ENCODE results near the gene PDE6D.
"Not testable (repeated sequence)": the region's sequence is repeated elsewhere in the genome, so short reads cannot be mapped to it uniquely, and the experiment has no call there.

Gene PDE6D

DNA sequence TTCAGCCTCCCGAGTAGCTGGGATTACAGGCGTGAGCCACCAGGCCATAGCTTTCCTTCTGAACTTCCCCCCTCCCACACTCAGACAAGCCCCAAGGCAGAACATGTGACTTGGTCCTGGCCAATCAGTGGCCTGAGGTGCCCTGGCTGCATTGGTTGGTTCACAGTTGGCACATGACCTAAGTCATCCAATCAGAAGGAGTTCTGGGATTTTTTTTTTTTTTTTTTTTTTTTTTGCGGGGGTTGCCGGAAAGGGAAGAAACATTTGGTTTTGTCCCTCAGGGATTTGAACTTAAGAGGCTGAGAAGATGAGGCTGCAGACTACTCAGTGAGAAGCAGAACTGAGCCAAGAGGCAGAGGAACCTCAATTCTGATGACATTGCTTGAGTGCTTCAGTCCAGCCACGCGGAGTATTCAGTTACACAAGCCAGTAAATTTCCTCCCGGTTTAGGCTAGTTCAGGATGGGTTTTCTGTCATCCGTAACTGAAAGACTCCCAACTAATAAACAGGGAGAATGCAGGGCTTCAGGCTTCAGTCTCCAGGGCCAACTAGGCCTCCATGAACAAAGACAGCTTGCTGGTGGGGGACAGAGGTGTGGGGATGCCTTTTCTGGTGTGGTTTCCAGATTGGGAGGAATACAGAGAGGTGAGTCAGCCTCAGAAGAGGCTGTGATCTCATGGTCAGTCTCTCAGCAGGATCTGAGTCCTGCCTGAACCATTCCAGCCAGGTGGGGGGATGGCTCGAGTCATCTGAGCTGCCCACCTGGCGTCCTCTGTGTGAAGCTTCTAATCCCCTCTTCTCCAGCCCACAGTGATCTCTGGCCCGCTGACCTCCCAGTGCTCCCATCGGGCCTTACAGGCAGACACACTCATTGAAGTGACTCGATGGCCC lies 63.6 kb downstream of the PDE6D start:
- H3K4me1 ChIP-seq (ENCODE audit: control insufficient read depth, insufficient read depth, low read length), result no peaks in the 10 kb centered on the region
- H3K36me3 ChIP-seq (ENCODE audit: control insufficient read depth, insufficient read depth, low read length), result peaks cover 4% of the 10 kb centered on the region
- no peak for DNase-seq (ENCODE audit: low read depth, low spot score)
- H3K9me3 ChIP-seq (ENCODE audit: control insufficient read depth, insufficient read depth, low read length), result no peaks in the 10 kb centered on the region
- no peaks in the 10 kb centered on the region for H3K27me3 ChIP-seq (ENCODE audit: control insufficient read depth, insufficient read depth, low read length)
- H3K4me3 ChIP-seq (ENCODE audit: low read length), result no peak overlapping the region
- WGBS (ENCODE audit: insufficient coverage, insufficient read length), result no CpG with 5 or more reads among the region's 13 CpGs
- no peak overlapping the region for H3K27ac ChIP-seq (ENCODE audit: low read length)

DNA sequence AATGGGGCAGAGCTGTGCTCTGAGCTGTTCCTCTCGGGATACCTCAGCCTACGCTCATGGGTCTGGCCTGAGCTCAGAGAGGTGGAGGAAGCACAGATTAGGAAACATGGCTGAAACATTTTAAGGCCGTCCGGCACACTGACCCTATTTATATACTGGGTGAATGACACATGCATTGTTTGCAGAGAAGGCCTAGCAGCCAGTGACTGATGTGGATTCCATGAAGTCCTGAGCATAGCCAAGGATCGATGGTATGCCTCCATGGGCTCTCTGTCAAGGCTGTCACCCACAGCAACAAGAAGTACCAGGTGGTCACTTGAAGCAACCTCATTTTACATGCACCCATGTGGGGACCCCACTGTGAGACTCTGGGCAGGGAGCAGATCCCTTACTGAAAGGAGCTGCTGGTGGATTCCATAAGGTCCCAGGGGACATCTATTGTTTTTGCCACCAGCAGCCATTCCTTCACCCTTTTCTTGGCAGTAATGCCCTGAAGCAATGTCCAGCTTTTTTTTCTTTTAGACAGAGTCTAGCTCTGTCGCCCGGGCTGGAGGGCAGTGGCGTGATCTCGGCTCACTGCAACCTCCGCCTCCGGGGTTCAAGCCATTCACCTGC lies 64.3 kb downstream of the PDE6D start:
- no peak overlapping the region for H3K27ac ChIP-seq (ENCODE audit: low read length)

DNA sequence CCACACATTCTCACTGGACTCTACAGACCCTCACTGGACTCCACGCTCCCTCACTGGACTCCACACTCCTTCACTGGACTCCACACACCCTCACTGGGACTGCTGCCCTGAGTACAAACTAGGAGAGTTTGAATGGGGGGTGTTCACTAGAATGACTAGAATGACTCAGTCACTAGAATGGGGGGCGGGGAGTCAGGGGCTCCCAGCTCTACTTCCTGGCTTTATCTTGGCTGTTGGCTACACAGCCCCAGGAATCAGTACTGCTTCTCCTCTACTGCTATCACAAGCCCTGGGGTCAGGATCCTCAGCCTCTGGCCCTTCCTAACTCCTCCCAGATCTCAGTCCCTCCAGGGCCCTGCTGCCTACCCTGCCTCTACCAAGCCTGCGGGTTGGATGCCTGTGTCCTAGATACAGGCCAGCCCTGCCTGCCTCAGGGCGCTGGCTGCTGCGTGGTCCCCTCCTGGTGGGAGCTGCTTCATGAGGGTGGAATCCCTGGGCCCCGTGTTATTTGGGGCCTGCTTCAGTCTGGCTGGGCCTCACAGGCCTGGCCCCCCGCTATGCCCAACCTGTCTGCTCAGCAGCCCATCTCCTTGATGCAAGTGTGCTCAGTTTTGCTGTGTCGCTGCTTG lies 65.0 kb downstream of the PDE6D start:
- DNase-seq (ENCODE audit: low read depth, low spot score), result no peak
- no peaks in the 10 kb centered on the region for H3K27me3 ChIP-seq (ENCODE audit: control insufficient read depth, insufficient read depth, low read length)
- H3K27ac ChIP-seq (ENCODE audit: low read length), result no peak overlapping the region
- WGBS (ENCODE audit: insufficient coverage, insufficient read length), result no CpG with 5 or more reads among the region's 8 CpGs
- H3K36me3 ChIP-seq (ENCODE audit: control insufficient read depth, insufficient read depth, low read length), result peaks cover 18% of the 10 kb centered on the region
- H3K9me3 ChIP-seq (ENCODE audit: control insufficient read depth, insufficient read depth, low read length), result no peaks in the 10 kb centered on the region
- H3K4me1 ChIP-seq (ENCODE audit: control insufficient read depth, insufficient read depth, low read length), result no peaks in the 10 kb centered on the region; the same call in 1 of the 2 replicates
- H3K4me3 ChIP-seq (ENCODE audit: low read length), result no peak overlapping the region

More for the DNA sequence above, 64.3 kb downstream of the PDE6D start:
- WGBS (ENCODE audit: insufficient coverage, insufficient read length), result no CpG with 5 or more reads among the region's 11 CpGs
- Histone ChIP-seq H3K4me3 (ENCODE audit: low read length) (no peak overlapping the region), H3K27me3 (ENCODE audit: control insufficient read depth, insufficient read depth, low read length) (no peaks in the 10 kb centered on the region), H3K4me1 (ENCODE audit: control insufficient read depth, insufficient read depth, low read length) (no peaks in the 10 kb centered on the region), H3K36me3 (ENCODE audit: control insufficient read depth, insufficient read depth, low read length) (peaks cover 12% of the 10 kb centered on the region), H3K9me3 (ENCODE audit: control insufficient read depth, insufficient read depth, low read length) (no peaks in the 10 kb centered on the region)
- no peak for DNase-seq (ENCODE audit: low read depth, low spot score)

DNA sequence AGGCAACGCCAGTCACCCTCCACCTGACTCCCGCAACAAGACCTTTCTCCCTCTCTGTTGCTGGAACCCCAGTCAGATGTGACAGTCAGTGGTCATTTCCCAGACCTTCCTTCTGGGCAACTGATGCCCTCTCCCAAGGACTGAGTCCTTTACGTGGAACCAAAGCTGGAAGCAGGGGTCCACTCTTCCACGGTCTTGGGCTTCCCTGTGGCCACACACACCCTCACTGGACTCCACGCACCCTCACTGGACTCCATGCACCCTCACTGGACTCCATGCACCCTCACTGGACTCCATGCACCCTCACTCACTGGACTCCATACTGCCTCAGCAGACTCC lies 65.6 kb downstream of the PDE6D start:
- H3K9me3 ChIP-seq (ENCODE audit: control insufficient read depth, insufficient read depth, low read length), result no peaks in the 10 kb centered on the region
- no peak overlapping the region for H3K4me3 ChIP-seq (ENCODE audit: low read length)
- WGBS (ENCODE audit: insufficient coverage, insufficient read length), result no CpG with 5 or more reads among the region's 5 CpGs
- no peak overlapping the region for H3K27ac ChIP-seq (ENCODE audit: low read length)
- no peaks in the 10 kb centered on the region for H3K27me3 ChIP-seq (ENCODE audit: control insufficient read depth, insufficient read depth, low read length)
- no peak for DNase-seq (ENCODE audit: low read depth, low spot score)
- H3K36me3 ChIP-seq (ENCODE audit: control insufficient read depth, insufficient read depth, low read length), result peaks cover 25% of the 10 kb centered on the region
- no peaks in the 10 kb centered on the region; the same call in 1 of the 2 replicates for H3K4me1 ChIP-seq (ENCODE audit: control insufficient read depth, insufficient read depth, low read length)

DNA sequence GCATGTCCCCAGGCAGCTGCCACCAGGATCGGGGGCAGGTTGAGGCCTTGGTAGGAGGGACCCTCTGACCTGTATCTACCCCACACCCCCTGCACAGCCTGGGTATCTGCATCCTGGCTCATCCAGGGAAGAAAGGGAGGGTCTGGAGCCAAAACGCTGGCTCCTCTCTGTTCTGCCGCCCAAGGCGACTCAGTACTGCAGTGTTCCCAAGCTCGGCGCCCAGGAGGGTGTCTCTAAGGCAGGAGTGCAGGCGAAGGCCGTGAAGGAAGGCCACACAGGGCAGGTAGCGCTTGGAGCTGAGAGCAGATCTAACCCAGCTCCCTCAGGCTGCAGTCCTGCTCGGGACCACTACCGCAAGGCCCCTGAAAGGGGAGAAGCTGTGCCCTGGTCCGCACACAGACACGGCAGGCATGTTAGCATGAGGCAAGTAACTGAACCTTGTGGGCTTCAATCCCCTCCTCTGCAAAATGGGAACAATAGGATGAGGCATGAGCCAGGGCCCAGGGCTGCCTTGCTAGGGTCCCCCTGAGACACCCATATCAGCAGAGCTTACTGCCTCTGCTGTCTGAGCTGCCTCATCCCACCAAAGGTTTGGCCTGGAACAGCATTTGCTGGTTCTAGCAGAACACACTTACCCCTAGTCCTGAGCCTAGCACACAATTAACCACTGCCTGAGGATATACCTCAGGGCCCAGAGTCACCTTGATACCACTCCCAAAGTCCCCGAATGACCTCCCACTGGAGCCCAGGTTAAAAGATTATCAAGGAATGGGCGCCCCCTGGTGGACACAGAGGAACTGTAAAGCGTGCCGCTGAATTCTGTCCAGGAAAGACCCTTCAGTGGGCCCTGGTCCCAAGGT lies 66.2 kb downstream of the PDE6D start:
- Histone ChIP-seq H3K36me3 (ENCODE audit: control insufficient read depth, insufficient read depth, low read length) (peaks cover 29% of the 10 kb centered on the region), H3K27ac (ENCODE audit: low read length) (no peak overlapping the region), H3K4me1 (ENCODE audit: control insufficient read depth, insufficient read depth, low read length) (no peaks in the 10 kb centered on the region; the same call in 1 of the 2 replicates), H3K27me3 (ENCODE audit: control insufficient read depth, insufficient read depth, low read length) (no peaks in the 10 kb centered on the region), H3K4me3 (ENCODE audit: low read length) (no peak overlapping the region), H3K9me3 (ENCODE audit: control insufficient read depth, insufficient read depth, low read length) (no peaks in the 10 kb centered on the region)
- no CpG with 5 or more reads among the region's 17 CpGs for WGBS (ENCODE audit: insufficient coverage, insufficient read length)
- peak; percentile 81 for DNase-seq (ENCODE audit: low read depth, low spot score)

DNA sequence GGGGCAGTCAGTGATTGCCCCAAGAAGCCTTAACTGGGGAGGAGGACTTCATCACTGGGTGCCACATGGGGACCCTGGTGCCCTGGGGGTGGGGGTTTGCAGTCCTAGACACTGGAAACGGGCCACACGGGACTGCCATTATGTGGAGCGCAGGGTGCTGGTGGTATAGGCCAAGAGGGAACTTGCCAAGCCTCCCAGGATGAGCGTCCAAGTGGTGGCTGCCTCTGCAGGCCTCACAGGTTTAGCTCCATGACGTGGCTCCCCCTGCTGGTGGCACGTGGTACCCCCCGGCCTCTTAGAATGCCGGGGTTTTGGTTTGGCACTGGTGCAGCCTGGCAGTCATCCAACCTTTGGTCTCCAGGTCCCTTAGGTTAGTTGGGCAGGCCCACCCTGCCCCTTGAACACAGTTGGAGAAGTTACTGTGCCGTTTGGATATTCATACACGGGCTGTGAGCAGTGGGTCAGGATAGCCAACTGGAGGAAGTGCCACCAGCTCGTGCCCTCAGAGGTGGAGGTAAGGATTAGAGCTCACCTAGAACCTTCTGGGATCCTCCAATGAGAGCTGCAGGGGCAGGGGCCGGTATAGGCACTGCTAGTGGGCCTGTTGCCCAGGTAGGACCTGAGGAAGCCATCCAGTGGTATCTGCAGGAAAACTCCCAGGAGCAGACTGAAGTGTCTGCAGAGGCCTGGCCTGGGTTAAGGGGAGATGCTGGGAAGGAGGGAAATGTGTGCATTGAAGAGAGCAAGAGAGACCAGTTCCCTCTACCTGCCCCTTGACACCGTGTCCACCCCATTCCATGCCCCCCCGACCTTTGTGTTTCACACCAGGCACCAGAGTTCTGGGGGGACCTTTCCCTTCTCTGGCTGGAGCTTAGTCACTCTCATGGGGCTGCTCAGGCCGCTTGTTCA lies 67.1 kb downstream of the PDE6D start:
- Histone ChIP-seq H3K27ac (ENCODE audit: low read length) (no peak overlapping the region), H3K36me3 (ENCODE audit: control insufficient read depth, insufficient read depth, low read length) (peaks cover 35% of the 10 kb centered on the region), H3K4me3 (ENCODE audit: low read length) (no peak overlapping the region), H3K27me3 (ENCODE audit: control insufficient read depth, insufficient read depth, low read length) (no peaks in the 10 kb centered on the region), H3K4me1 (ENCODE audit: control insufficient read depth, insufficient read depth, low read length) (no peaks in the 10 kb centered on the region; the same call in 1 of the 2 replicates), H3K9me3 (ENCODE audit: control insufficient read depth, insufficient read depth, low read length) (no peaks in the 10 kb centered on the region)
- DNase-seq (ENCODE audit: low read depth, low spot score), result peak; percentile 63
- no CpG with 5 or more reads among the region's 15 CpGs for WGBS (ENCODE audit: insufficient coverage, insufficient read length)

DNA sequence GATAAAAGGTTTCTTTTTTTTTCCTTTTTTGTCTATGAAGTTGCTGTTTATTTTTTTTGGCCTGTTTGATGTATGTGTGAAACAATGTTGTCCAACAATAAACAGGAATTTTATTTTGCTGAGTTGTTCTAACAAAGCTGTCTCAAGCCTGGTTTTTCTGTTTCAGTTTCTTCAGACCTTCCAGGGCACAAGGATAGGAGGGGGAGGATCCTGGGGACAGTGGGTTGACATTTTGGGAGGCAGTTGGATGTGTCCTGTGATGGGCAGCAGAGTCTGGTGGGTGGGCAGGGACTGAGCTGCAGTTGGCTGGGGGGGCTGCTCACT lies 67.7 kb downstream of the PDE6D start:
- H3K9me3 ChIP-seq (ENCODE audit: control insufficient read depth, insufficient read depth, low read length); DNase-seq (ENCODE audit: low read depth, low spot score); H3K27me3 ChIP-seq (ENCODE audit: control insufficient read depth, insufficient read depth, low read length); H3K27ac ChIP-seq (ENCODE audit: low read length); H3K4me3 ChIP-seq (ENCODE audit: low read length); H3K4me1 ChIP-seq (ENCODE audit: control insufficient read depth, insufficient read depth, low read length): not testable (repeated sequence)
- peaks cover 35% of the 10 kb centered on the region for H3K36me3 ChIP-seq (ENCODE audit: control insufficient read depth, insufficient read depth, low read length)

DNA sequence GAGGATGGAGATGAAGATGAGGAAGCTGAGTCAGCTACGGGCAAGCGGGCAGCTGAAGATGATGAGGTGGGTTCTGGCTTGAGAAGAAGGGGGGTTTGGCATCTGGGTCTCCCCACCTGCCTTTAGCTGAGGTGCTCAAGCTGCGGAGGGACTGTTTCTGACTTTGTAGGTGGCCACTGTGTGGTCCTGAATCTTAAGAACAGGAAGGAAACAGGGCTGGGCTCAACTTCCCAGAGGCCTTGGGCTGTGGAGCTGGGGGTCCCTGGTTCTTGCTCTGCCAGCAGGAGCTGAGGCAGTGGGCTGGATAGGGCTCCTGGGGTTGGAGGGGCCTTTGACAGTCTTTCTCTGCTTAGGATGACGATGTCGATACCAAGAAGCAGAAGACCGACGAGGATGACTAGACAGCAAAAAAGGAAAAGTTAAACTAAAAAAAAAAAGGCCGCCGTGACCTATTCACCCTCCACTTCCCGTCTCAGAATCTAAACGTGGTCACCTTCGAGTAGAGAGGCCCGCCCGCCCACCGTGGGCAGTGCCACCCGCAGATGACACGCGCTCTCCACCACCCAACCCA lies 68.5 kb downstream of the PDE6D start:
- not testable (repeated sequence) for H3K27me3 ChIP-seq (ENCODE audit: control insufficient read depth, insufficient read depth, low read length); DNase-seq (ENCODE audit: low read depth, low spot score); H3K4me3 ChIP-seq (ENCODE audit: low read length); H3K4me1 ChIP-seq (ENCODE audit: control insufficient read depth, insufficient read depth, low read length); H3K9me3 ChIP-seq (ENCODE audit: control insufficient read depth, insufficient read depth, low read length); H3K27ac ChIP-seq (ENCODE audit: low read length)
- no CpG with 5 or more reads among the region's 18 CpGs for WGBS (ENCODE audit: insufficient coverage, insufficient read length)
- peaks cover 35% of the 10 kb centered on the region for H3K36me3 ChIP-seq (ENCODE audit: control insufficient read depth, insufficient read depth, low read length)

DNA sequence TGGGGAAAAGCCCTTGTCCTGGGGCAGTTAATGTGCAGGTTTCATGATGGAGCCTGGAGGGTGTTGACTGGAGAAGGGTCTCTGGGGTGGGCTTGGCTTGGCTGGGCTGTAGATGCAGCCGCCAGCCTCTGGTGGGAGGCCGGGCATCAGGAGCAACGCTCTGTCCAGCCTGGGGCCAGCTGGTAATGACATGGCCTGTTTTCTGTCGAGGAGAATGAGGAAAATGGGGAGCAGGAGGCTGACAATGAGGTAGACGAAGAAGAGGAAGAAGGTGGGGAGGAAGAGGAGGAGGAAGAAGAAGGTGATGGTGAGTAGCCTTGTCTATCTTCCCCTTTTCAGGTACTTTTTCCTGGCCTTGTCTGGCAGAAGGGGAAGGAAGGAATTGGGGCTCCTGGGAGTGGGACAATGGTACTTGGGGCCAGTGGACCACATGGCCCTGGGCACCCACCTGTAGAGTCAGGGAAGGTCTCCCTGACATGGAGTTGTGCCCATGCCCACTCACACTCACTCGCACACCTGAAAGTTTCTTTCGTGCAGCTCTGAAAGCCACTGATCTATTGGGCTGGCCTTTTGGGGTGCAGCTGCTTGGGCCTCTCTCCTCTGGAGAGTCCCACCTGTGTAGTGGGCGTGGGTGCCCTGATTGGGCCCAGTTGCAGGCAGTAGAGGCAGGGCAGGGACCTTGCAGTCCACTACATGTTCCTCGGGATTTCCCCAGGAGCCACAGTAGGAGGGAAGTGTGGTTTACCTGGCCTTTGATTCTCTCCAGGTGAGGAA lies 69.2 kb downstream of the PDE6D start:
- 100% methylated on average over 1 of the region's 9 CpGs for WGBS (ENCODE audit: insufficient coverage, insufficient read length)
- no peak for DNase-seq (ENCODE audit: low read depth, low spot score)
- no peak overlapping the region for H3K27ac ChIP-seq (ENCODE audit: low read length)

More for the DNA sequence above, 69.2 kb downstream of the PDE6D start:
- peaks cover 35% of the 10 kb centered on the region for H3K36me3 ChIP-seq (ENCODE audit: control insufficient read depth, insufficient read depth, low read length)
- H3K4me1 ChIP-seq (ENCODE audit: control insufficient read depth, insufficient read depth, low read length), result no peaks in the 10 kb centered on the region; the same call in 1 of the 2 replicates
- H3K27me3 ChIP-seq (ENCODE audit: control insufficient read depth, insufficient read depth, low read length), result no peaks in the 10 kb centered on the region
- peak overlapping the region; percentile 99; the same call in 1 of the 2 replicates for H3K4me3 ChIP-seq (ENCODE audit: low read length)
- no peaks in the 10 kb centered on the region for H3K9me3 ChIP-seq (ENCODE audit: control insufficient read depth, insufficient read depth, low read length)
